Thyroid gland (tissue), 4 donors: ENCODE results near the gene TCERG1L. TPM values are rescaled to one million over a fixed set of nuclear protein-coding genes. Genes with fewer than 3 reads are reported as not detected.

Source experiments
- DNase-seq, 2 donors: peaks; one replicate each; pipeline ENCODE4 v3.0.0-alpha.2; 2019
- H3K27ac ChIP-seq, 3 donors: fragments of 200-600 bp; sonication (generic); 1 replicate in 2 of 3; 2 replicates in 1 of 3; pipeline ENCODE4 v1.5.1; 2016 to 2019; ENCODE audit warnings: mild to moderate bottlenecking in 1 of 3, moderate library complexity in 1 of 3
- H3K27me3 ChIP-seq: fragments of 200-600 bp; sonication (generic); one replicate; pipeline ENCODE4 v1.5.1; 2019
- H3K36me3 ChIP-seq, 2 donors: fragments of 200-600 bp; sonication (generic); one replicate each; pipeline ENCODE4 v1.5.1; 2016 to 2019
- H3K4me1 ChIP-seq, 2 donors: fragments of 200-600 bp; sonication (generic); one replicate each; pipeline ENCODE4 v1.5.1; 2017 to 2019
- H3K4me3 ChIP-seq, 3 donors: fragments of 200-600 bp; sonication (generic); replicated peaks in 1 of 3; 1 replicate in 2 of 3; 2 replicates in 1 of 3; pipeline ENCODE4 v1.5.1; 2016; ENCODE audit warnings: mild to moderate bottlenecking in 1 of 3
- H3K9me3 ChIP-seq: fragments of 200-600 bp; sonication (generic); one replicate; pipeline ENCODE4 v1.5.1; 2017
- POLR2A ChIP-seq, 2 donors: fragments of 450-650 bp; IDR thresholded peaks; one replicate each; pipeline ENCODE4 v1.6.1; 2017; ENCODE audit warnings: antibody characterized with exemption in 2 of 2, mild to moderate bottlenecking in 2 of 2, moderate library complexity in 1 of 2
- WGBS, 2 donors: methylation state at CpG; one replicate each; pipeline ENCODE4 v1.1.5; 2017; 5-methylcytosine and 5-hydroxymethylcytosine counted together
- intact Hi-C: fragments of 100-400 bp; cut with DNase I; formaldehyde crosslinking; loops from one replicate; pipeline ENCODE4 v1.15.1; 2023
- total RNA-seq, 4 donors: library from RNA; depleted of rRNA; stranded (reverse); fragments of >200 nt; gene quantifications; one replicate each; pipeline ENCODE4 v1.2.3, GENCODE V29; 2016
- TF ChIP-seq, protein P1 (sequence below), 6 experiments: fragments of 200-600 bp in 3 of 6; fragments of 450-650 bp in 3 of 6; sonication (generic) in 3 of 6; IDR thresholded peaks; one replicate each; pipeline ENCODE4 v1.5.1; 2016 to 2019; ENCODE audit warnings: antibody characterized with exemption in 6 of 6, mild to moderate bottlenecking in 2 of 6, inconsistent platforms in 1 of 6, moderate library complexity in 1 of 6

TCERG1L gene
- total RNA-seq, 4 donors from 2014 or later: 4.3 to 23.6 (median 8.2) TPM

DNA sequence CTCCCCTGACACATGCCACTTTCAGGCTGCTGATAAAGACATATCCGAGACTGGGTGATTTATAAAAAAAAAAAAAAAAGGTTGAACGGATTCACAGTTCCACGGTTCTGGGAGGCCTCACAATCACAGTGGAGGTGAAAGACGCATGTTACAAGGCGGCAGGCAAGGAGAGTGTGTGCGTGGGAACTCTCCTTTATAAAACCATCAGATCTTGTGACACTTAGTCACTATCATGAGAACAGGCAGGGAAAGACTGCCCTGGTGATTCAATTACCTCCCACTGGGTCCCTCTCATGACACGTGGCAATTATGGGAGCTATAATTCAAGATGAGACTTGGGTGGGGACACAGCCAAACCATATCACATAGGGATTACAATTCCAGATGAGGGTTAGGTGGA lies 181.5 kb downstream of the TCERG1L start:
- peaks cover 22 to 28% of the 10 kb centered on the region in 2 donors for H3K4me1 ChIP-seq
- no peak for DNase-seq
- TF ChIP-seq, protein P1, sequence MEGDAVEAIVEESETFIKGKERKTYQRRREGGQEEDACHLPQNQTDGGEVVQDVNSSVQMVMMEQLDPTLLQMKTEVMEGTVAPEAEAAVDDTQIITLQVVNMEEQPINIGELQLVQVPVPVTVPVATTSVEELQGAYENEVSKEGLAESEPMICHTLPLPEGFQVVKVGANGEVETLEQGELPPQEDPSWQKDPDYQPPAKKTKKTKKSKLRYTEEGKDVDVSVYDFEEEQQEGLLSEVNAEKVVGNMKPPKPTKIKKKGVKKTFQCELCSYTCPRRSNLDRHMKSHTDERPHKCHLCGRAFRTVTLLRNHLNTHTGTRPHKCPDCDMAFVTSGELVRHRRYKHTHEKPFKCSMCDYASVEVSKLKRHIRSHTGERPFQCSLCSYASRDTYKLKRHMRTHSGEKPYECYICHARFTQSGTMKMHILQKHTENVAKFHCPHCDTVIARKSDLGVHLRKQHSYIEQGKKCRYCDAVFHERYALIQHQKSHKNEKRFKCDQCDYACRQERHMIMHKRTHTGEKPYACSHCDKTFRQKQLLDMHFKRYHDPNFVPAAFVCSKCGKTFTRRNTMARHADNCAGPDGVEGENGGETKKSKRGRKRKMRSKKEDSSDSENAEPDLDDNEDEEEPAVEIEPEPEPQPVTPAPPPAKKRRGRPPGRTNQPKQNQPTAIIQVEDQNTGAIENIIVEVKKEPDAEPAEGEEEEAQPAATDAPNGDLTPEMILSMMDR (IDR thresholded peaks at IDR 0.05): no peak
- TF ChIP-seq POLR2A (IDR thresholded peaks at IDR 0.05): no peak
- H3K36me3 ChIP-seq: no peaks in the 10 kb centered on the region
- H3K9me3 ChIP-seq: no peaks in the 10 kb centered on the region
- WGBS, 2 donors: 91 to 93% methylated on average over 7 of the region's 7 CpGs
- H3K27me3 ChIP-seq: no peaks in the 10 kb centered on the region
- intact Hi-C loops: loop anchor here (10.0 kb wide), 1 partner anchor 185 kb away; the partner anchor contains the start of gene TCERG1L
- no peak overlapping the region for H3K4me3 ChIP-seq
- H3K27ac ChIP-seq: no peak overlapping the region

DNA sequence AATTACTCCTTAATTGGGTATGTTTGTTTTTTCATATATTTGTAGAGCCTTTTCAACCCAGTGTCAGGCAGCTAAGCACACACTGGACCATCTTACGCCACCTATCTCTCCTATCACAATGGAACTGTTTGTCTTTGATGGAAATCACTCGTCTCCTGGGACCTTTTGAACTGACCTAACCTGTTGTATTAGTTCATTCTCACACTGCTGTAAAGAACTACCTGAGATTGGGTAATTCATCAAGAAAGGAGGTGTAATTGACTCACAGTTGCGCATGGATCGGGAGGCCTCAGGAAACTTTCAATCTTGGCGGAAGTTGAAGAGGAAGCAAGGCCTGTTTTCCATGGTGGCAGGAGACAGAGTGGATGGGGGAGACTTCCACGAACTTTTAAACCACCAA lies 182.0 kb downstream of the TCERG1L start:
- intact Hi-C loops: no loop called here
- Histone ChIP-seq H3K36me3 (no peaks in the 10 kb centered on the region), H3K4me1 (peaks cover 22 to 28% of the 10 kb centered on the region in 2 donors), H3K4me3 (no peak overlapping the region), H3K9me3 (no peaks in the 10 kb centered on the region), H3K27ac (no peak overlapping the region), H3K27me3 (no peaks in the 10 kb centered on the region)
- 90 to 93% methylated on average over 6 of the region's 6 CpGs for WGBS, 2 donors
- TF ChIP-seq, protein P1 (IDR thresholded peaks at IDR 0.05): no peak
- DNase-seq: no peak

GRCh38 chr10:131128731-131129130 lies 182.8 kb downstream of the TCERG1L start:
- Histone ChIP-seq H3K4me3 (no peak overlapping the region), H3K36me3 (no peaks in the 10 kb centered on the region), H3K4me1 (peaks cover 22 to 28% of the 10 kb centered on the region in 2 donors), H3K27ac (no peak overlapping the region), H3K9me3 (no peaks in the 10 kb centered on the region), H3K27me3 (no peaks in the 10 kb centered on the region)
- no peak for TF ChIP-seq POLR2A (IDR thresholded peaks at IDR 0.05)
- TF ChIP-seq, protein P1 (IDR thresholded peaks at IDR 0.05): no peak
- 79 to 90% methylated on average over 8 of the region's 8 CpGs for WGBS, 2 donors
- no peak for DNase-seq
- intact Hi-C loops: no loop called here

DNA sequence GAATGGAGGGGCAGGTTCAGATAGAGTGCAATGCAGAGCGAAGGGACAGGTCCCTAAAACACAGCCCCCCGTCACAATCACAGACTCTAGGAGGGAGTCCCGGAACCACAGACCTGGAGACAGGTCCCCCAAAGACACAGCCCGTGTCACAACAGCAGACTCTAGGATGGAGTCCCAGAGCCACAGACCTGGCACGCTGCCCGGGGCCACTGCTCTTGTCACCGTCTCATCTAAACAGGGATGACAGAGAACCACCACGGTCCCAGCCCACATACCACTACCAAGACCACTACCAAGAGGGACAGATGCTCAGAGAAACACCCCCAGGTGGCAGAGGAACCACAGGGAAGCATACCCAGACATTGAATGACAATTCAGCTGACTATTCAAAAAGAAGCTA lies 183.9 kb downstream of the TCERG1L start:
- Histone ChIP-seq H3K27me3 (no peaks in the 10 kb centered on the region), H3K9me3 (no peaks in the 10 kb centered on the region), H3K36me3 (no peaks in the 10 kb centered on the region), H3K4me3 (no peak overlapping the region), H3K4me1 (peaks cover 22 to 28% of the 10 kb centered on the region in 2 donors), H3K27ac (peak overlapping the region in 2 of 3 donors; percentile 67 to 81)
- TF ChIP-seq, protein P1 (IDR thresholded peaks at IDR 0.05): no peak
- TF ChIP-seq POLR2A (IDR thresholded peaks at IDR 0.05): no peak
- WGBS, 2 donors: 71 to 77% methylated on average over 6 to 8 of the region's 8 CpGs
- peak; percentile 20 to 23 for DNase-seq
- intact Hi-C loops: no loop called here

GRCh38 chr10:131127138-131127589 lies 184.4 kb downstream of the TCERG1L start:
- 72 to 84% methylated on average over 8 to 9 of the region's 9 CpGs for WGBS, 2 donors
- H3K27me3 ChIP-seq: no peaks in the 10 kb centered on the region
- peak overlapping the region in 2 of 3 donors; percentile 67 to 81 for H3K27ac ChIP-seq
- TF ChIP-seq, protein P1 (IDR thresholded peaks at IDR 0.05): no peak
- no peak for TF ChIP-seq POLR2A (IDR thresholded peaks at IDR 0.05)
- intact Hi-C loops: no loop called here
- H3K36me3 ChIP-seq: no peaks in the 10 kb centered on the region
- peaks cover 22 to 28% of the 10 kb centered on the region in 2 donors for H3K4me1 ChIP-seq
- DNase-seq: no peak
- no peaks in the 10 kb centered on the region for H3K9me3 ChIP-seq
- no peak overlapping the region for H3K4me3 ChIP-seq
